Effector memory CD4-positive, alpha-beta T cell (primary cell): ENCODE data around the gene IL17RA.
A peak's percentile ranks its signal among the peaks of the same experiment; 100 is the strongest.

Source experiments
- DNase-seq, 3 donors: peaks; one replicate each; pipeline ENCODE4 v3.0.0-alpha.2; 2020
- H3K27ac ChIP-seq: 2 replicates; pipeline ENCODE4 v1.7.0; 2013; ENCODE audit warnings: mild to moderate bottlenecking, low read length, moderate library complexity; ENCODE audit not compliant: insufficient read depth, poor library complexity, severe bottlenecking
- H3K27me3 ChIP-seq: replicated peaks from 2 replicates; pipeline ENCODE4 v1.7.0; 2013; ENCODE audit warnings: mild to moderate bottlenecking, low read length; ENCODE audit not compliant: insufficient read depth, control insufficient read depth, poor library complexity, severe bottlenecking
- H3K36me3 ChIP-seq: 2 replicates; pipeline ENCODE4 v1.7.0; 2013; ENCODE audit warnings: mild to moderate bottlenecking, low read length, moderate library complexity; ENCODE audit not compliant: control insufficient read depth, insufficient read depth
- H3K4me1 ChIP-seq: 2 replicates; pipeline ENCODE4 v1.7.0; 2013; ENCODE audit warnings: low read length, mild to moderate bottlenecking; ENCODE audit not compliant: control insufficient read depth, insufficient read depth, poor library complexity, severe bottlenecking
- H3K4me3 ChIP-seq: 2 replicates; pipeline ENCODE4 v1.7.0; 2013; ENCODE audit warnings: low read length, low read depth, mild to moderate bottlenecking; ENCODE audit not compliant: insufficient read depth, poor library complexity, severe bottlenecking
- H3K9me3 ChIP-seq: 2 replicates; pipeline ENCODE4 v1.7.0; 2013; ENCODE audit warnings: mild to moderate bottlenecking, low read length, moderate library complexity; ENCODE audit not compliant: control insufficient read depth

Gene IL17RA

DNA sequence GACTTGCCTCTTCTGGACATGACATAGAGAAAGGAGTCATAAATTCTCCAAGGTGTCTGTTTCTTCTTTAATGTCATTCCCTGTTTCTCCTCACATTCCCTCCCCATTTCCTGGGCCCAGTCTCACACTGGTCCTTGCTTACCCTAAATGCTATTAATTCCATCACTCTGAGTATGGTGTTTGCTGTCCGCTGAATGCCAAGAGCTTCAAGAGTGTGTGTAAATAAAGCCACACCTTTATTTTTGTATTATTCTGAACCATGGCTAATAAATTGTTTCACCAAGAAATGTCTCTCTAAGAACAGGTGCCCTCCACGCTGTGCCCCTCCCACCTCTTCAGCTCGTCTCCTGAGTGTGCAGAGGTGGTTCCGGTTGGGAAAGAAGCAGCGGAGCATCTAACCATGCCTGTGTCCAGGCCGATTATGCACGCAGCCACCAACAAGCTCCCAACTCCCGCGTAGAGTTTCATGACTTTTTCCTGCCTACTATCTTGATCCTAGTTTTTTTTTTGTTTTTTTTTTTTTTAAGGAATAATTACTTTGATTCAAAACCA, 27.8 kb downstream of the IL17RA start:
- no peaks in the 10 kb centered on the region for H3K9me3 ChIP-seq
- no peak for DNase-seq
- no peaks in the 10 kb centered on the region for H3K27me3 ChIP-seq
- peaks cover 17% of the 10 kb centered on the region for H3K4me1 ChIP-seq
- no peak overlapping the region for H3K27ac ChIP-seq
- no peak overlapping the region for H3K4me3 ChIP-seq
- peaks cover 25% of the 10 kb centered on the region for H3K36me3 ChIP-seq

GRCh38 chr22:17113600-17113999, 28.8 kb downstream of the IL17RA start:
- Histone ChIP-seq H3K27ac (no peak overlapping the region), H3K9me3 (no peaks in the 10 kb centered on the region), H3K4me3 (no peak overlapping the region), H3K4me1 (peaks cover 27% of the 10 kb centered on the region), H3K36me3 (peaks cover 15% of the 10 kb centered on the region), H3K27me3 (no peaks in the 10 kb centered on the region)
- DNase-seq, result no peak

- Histone ChIP-seq H3K27ac (no peak overlapping the region), H3K4me3 (no peak overlapping the region), H3K27me3 (no peaks in the 10 kb centered on the region), H3K36me3 (peaks cover 8% of the 10 kb centered on the region), H3K4me1 (peaks cover 35% of the 10 kb centered on the region), H3K9me3 (no peaks in the 10 kb centered on the region)
- no peak for DNase-seq
These were observed 29.5 kb downstream of the IL17RA start for GRCh38 chr22:17114173-17114897.

GRCh38 chr22:17114898-17115235, 30.1 kb downstream of the IL17RA start:
- Histone ChIP-seq H3K4me3 (no peak overlapping the region), H3K9me3 (no peaks in the 10 kb centered on the region)
- DNase-seq, result no peak

DNA sequence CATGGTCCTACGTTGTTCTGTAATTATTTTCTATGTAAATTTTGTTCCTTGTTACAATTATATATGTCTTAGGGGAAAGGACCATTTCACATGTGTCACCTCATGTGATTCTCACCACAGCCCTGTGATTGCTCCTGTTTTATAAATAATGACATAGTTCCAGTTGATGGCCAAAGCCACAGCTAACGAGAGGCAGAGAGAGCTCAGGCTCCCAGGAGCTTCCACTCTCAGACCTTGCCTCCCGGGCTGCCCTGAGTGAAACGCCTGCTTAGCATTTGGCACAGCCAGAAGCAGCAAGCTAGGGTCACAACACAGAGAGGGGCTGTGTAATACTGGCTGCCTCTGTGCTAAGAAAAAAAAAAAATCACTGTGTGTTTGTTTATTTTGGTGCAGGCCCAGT, 30.4 kb downstream of the IL17RA start:
- Histone ChIP-seq H3K4me1 (peaks cover 42% of the 10 kb centered on the region), H3K36me3 (no peaks in the 10 kb centered on the region), H3K27ac (no peak overlapping the region)

More at GRCh38 chr22:17114898-17115235, 30.1 kb downstream of the IL17RA start:
- H3K27me3 ChIP-seq, result no peaks in the 10 kb centered on the region
- H3K36me3 ChIP-seq, result peaks cover 2% of the 10 kb centered on the region
- peaks cover 40% of the 10 kb centered on the region for H3K4me1 ChIP-seq
- H3K27ac ChIP-seq, result no peak overlapping the region

DNA sequence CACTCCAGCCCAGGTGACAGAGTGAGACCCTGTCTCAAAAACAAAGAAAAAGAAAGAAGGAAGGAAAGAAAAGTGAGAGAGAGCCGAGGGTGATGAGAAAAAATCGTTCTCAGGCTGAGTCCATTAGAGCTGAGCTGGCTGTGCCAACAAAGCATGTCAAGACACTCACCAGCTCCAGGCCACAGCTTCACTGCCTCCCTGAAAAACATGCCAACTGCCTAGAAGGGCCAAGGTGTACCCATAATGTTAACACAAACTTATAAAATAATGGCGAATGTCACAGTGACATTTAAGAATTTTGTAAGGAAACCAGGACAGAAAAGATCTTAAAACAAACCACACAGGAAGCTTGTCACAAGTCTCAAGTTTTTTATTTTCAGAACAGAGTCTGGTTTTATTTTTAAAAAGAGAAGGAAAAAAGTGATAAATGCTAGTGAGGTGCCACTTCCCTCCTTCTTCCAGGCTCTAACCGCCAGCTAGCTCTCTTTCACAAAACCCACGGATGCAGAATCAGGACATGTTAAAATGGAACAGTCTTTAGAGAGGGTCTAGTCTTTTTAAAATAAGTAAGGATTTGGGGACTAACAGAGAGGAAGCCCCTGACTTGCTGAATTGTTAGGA, 31.3 kb downstream of the IL17RA start:
- Histone ChIP-seq H3K27ac (peak overlapping the region; percentile 20), H3K4me1 (peaks cover 44% of the 10 kb centered on the region), H3K36me3 (no peaks in the 10 kb centered on the region), H3K9me3 (no peaks in the 10 kb centered on the region), H3K4me3 (no peak overlapping the region), H3K27me3 (no peaks in the 10 kb centered on the region)
- DNase-seq, result no peak

More for the DNA sequence above, 30.4 kb downstream of the IL17RA start:
- Histone ChIP-seq H3K27me3 (no peaks in the 10 kb centered on the region), H3K4me3 (no peak overlapping the region), H3K9me3 (no peaks in the 10 kb centered on the region)
- no peak for DNase-seq

- Histone ChIP-seq H3K4me3 (no peak overlapping the region), H3K4me1 (peaks cover 49% of the 10 kb centered on the region), H3K27me3 (peaks cover 5% of the 10 kb centered on the region), H3K9me3 (no peaks in the 10 kb centered on the region), H3K27ac (peak overlapping the region; percentile 20), H3K36me3 (no peaks in the 10 kb centered on the region)
- DNase-seq, result no peak
These were observed 32.0 kb downstream of the IL17RA start for GRCh38 chr22:17116572-17117330.

DNA sequence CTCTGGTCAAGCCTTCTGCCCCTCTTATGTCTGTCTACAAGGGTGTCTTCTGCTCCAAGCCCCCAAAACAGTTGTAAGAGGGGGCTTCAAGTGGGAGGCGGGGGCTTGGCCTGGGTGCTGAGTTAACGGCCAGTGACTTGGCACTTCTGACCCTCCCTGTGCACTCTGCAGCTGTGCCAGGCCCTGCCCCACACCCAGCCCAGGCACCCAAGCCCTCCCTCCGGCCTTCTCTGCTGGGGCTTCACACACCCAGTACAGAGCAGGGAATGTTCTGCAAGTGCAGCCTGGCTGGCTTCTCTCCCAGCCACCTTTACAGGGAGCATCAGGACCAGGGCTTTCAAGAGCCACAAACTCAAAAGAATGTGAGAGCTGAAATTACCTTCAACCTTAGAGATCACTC, 32.6 kb downstream of the IL17RA start:
- H3K27ac ChIP-seq, result no peak overlapping the region
- H3K27me3 ChIP-seq, result peaks cover 10% of the 10 kb centered on the region
- H3K9me3 ChIP-seq, result no peaks in the 10 kb centered on the region
- no peak overlapping the region for H3K4me3 ChIP-seq
- H3K36me3 ChIP-seq, result no peaks in the 10 kb centered on the region
- no peak for DNase-seq
- H3K4me1 ChIP-seq, result peaks cover 51% of the 10 kb centered on the region

GRCh38 chr22:17117890-17118289, 33.1 kb downstream of the IL17RA start:
- Histone ChIP-seq H3K4me1 (peaks cover 51% of the 10 kb centered on the region), H3K27ac (peak overlapping the region; percentile 15), H3K27me3 (peaks cover 10% of the 10 kb centered on the region), H3K9me3 (no peaks in the 10 kb centered on the region), H3K4me3 (no peak overlapping the region), H3K36me3 (no peaks in the 10 kb centered on the region)
- DNase-seq, result no peak

DNA sequence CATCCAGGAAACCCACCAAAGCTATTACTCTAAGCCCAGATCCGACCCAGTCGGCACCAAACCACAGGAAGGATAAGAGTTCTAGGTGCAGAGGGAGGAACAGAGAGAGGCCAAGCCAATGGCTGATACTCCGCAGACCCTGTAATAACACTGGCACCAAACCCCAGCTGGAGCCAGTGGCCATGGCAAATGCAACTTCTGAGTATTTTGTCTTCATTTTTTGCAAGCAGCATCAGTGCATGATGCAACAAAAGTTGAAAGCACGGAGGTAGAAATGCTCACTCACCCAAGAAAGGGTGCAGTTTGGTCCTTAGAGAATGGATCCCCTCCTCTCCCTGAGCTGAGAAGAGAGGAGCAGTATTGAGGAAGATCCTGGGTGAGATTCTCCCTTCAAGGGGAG, 33.5 kb downstream of the IL17RA start:
- no peak overlapping the region for H3K4me3 ChIP-seq
- H3K36me3 ChIP-seq, result no peaks in the 10 kb centered on the region
- peaks cover 10% of the 10 kb centered on the region for H3K27me3 ChIP-seq
- peak overlapping the region; percentile 15 for H3K27ac ChIP-seq
- H3K4me1 ChIP-seq, result peaks cover 51% of the 10 kb centered on the region
- DNase-seq, result no peak
- H3K9me3 ChIP-seq, result no peaks in the 10 kb centered on the region
